Measurements from ENCODE around the gene MINDY1.
A peak's percentile ranks its signal among the peaks of the same experiment; 100 is the strongest.

MINDY1 gene

GRCh38 chr1:151011154-151011850 is 4.6 kb upstream of the MINDY1 start:
- no peak for DNase-seq (ENCODE audit: low read depth)

- no peak for DNase-seq (ENCODE audit: low read depth)
These were observed 3.6 kb upstream of the MINDY1 start for GRCh38 chr1:151010346-151010726.

GRCh38 chr1:151009674-151010345 is 3.1 kb upstream of the MINDY1 start:
- DNase-seq (ENCODE audit: low read depth): no peak

GRCh38 chr1:151009206-151009587 is 2.5 kb upstream of the MINDY1 start:
- no peak for DNase-seq (ENCODE audit: low read depth)

- DNase-seq (ENCODE audit: low read depth): peak; percentile 83
These were observed 1.8 kb upstream of the MINDY1 start, which contains the start of gene PRUNE1 for GRCh38 chr1:151008244-151009205. Gene PRUNE1, plus strand, starts transcription at chr1:151008449. Its CDS starts 184 bp downstream, at chr1:151008633.

GRCh38 chr1:151007853-151008243 is 1.1 kb upstream of the MINDY1 start:
- DNase-seq (ENCODE audit: low read depth): no peak

GRCh38 chr1:151005729-151006319 is 878 bp downstream of the MINDY1 start:
- DNase-seq (ENCODE audit: low read depth): no peak

GRCh38 chr1:151003180-151003579 is 3.5 kb downstream of the MINDY1 start:
- DNase-seq (ENCODE audit: low read depth): no peak

- no peak for DNase-seq (ENCODE audit: low read depth)
These were observed 4.1 kb downstream of the MINDY1 start for GRCh38 chr1:151002611-151003010.

GRCh38 chr1:151002051-151002450 is 4.7 kb downstream of the MINDY1 start:
- no peak for DNase-seq (ENCODE audit: low read depth)

- DNase-seq (ENCODE audit: low read depth): no peak
These were observed 5.1 kb downstream of the MINDY1 start for GRCh38 chr1:151001602-151002001.

GRCh38 chr1:151000408-151000807 is 6.3 kb downstream of the MINDY1 start:
- DNase-seq (ENCODE audit: low read depth): no peak

GRCh38 chr1:150999926-151000325 is 6.8 kb downstream of the MINDY1 start:
- DNase-seq (ENCODE audit: low read depth): no peak

- DNase-seq (ENCODE audit: low read depth): no peak
These were observed 7.5 kb downstream of the MINDY1 start for GRCh38 chr1:150999051-150999674.

GRCh38 chr1:150997949-150998348 is 8.8 kb downstream of the MINDY1 start:
- DNase-seq (ENCODE audit: low read depth): no peak

GRCh38 chr1:150997126-150997872 is 9.4 kb downstream of the MINDY1 start:
- DNase-seq (ENCODE audit: low read depth): no peak

- no peak for DNase-seq (ENCODE audit: low read depth)
These were observed 10.8 kb downstream of the MINDY1 start for GRCh38 chr1:150995896-150996295.

- DNase-seq (ENCODE audit: low read depth): no peak
These were observed 11.2 kb downstream of the MINDY1 start for GRCh38 chr1:150995460-150995859.

- no peak for DNase-seq (ENCODE audit: low read depth)
These were observed 12.5 kb downstream of the MINDY1 start for GRCh38 chr1:150994248-150994647.

GRCh38 chr1:150992626-150993025 is 14.1 kb downstream of the MINDY1 start:
- DNase-seq (ENCODE audit: low read depth): no peak

GRCh38 chr1:150987924-150988323 is 18.8 kb downstream of the MINDY1 start:
- no peak for DNase-seq (ENCODE audit: low read depth)
